GM23338 (cell line): Measurements from ENCODE around the gene FANK1. TPM values are rescaled to one million over a fixed set of nuclear protein-coding genes. Genes with fewer than 3 reads are reported as not detected.

Source experiments
- ATAC-seq: fragments of 200-7000 bp; cut with Tn5 transposase; 3 replicates; pipeline ENCODE4 v1.9.1; 2020
- DNase-seq: peaks from one replicate; pipeline ENCODE4 v3.0.0-alpha.2; 2015; ENCODE audit warnings: low spot score
- H2AFZ ChIP-seq: fragments of 200-600 bp; sonication (generic); 2 replicates; pipeline ENCODE4 v1.8.0; 2016; ENCODE audit warnings: antibody characterized with exemption, mild to moderate bottlenecking, moderate library complexity
- H3F3A ChIP-seq: fragments of 200-600 bp; sonication (generic); replicated peaks from 2 replicates; pipeline ENCODE4 v1.8.0; 2017; ENCODE audit warnings: antibody characterized with exemption, mixed run types, low read depth
- H3K27ac ChIP-seq: fragments of 200-600 bp; sonication (generic); 2 replicates; pipeline ENCODE4 v1.6.1; 2016; ENCODE audit warnings: low read depth
- H3K27me3 ChIP-seq: fragments of 200-600 bp; sonication (generic); 2 replicates; pipeline ENCODE4 v1.8.0; 2016; ENCODE audit warnings: mild to moderate bottlenecking, mixed run types, moderate library complexity; ENCODE audit not compliant: insufficient read depth
- H3K36me3 ChIP-seq: fragments of 200-600 bp; sonication (generic); 2 replicates; pipeline ENCODE4 v1.8.0; 2016; ENCODE audit warnings: mild to moderate bottlenecking; ENCODE audit not compliant: insufficient read depth
- H3K4me1 ChIP-seq: fragments of 200-600 bp; sonication (generic); 2 replicates; pipeline ENCODE4 v1.8.0; 2016; ENCODE audit warnings: mild to moderate bottlenecking, moderate library complexity; ENCODE audit not compliant: insufficient read depth
- H3K4me2 ChIP-seq: fragments of 200-600 bp; sonication (generic); 2 replicates; pipeline ENCODE4 v1.7.1; 2017; ENCODE audit warnings: mixed run types
- H3K4me3 ChIP-seq: fragments of 200-600 bp; sonication (generic); 2 replicates; pipeline ENCODE4 v1.6.1; 2016; ENCODE audit warnings: mixed run types
- H3K79me2 ChIP-seq: fragments of 200-600 bp; sonication (generic); replicated peaks from 2 replicates; pipeline ENCODE4 v1.8.0; 2017; ENCODE audit warnings: mild to moderate bottlenecking; ENCODE audit not compliant: insufficient read depth
- H3K9me2 ChIP-seq: fragments of 200-600 bp; sonication (generic); 2 replicates; pipeline ENCODE4 v1.8.0; 2017; ENCODE audit not compliant: insufficient read depth
- H4K20me1 ChIP-seq: fragments of 200-600 bp; sonication (generic); replicated peaks from 2 replicates; pipeline ENCODE4 v1.8.0; 2017; ENCODE audit warnings: mild to moderate bottlenecking; ENCODE audit not compliant: insufficient read depth
- H3K27ac Mint-ChIP-seq: 2 replicates; pipeline ENCODE4 v1.8.0; 2020; ENCODE audit warnings: inconsistent platforms, mild to moderate bottlenecking, moderate library complexity, mixed read lengths
- H3K27me3 Mint-ChIP-seq: 3 replicates; pipeline ENCODE4 v1.8.0; 2022; ENCODE audit warnings: low read depth, mild to moderate bottlenecking, moderate library complexity, mixed read lengths, inconsistent platforms; ENCODE audit not compliant: insufficient read depth, poor library complexity
- H3K36me3 Mint-ChIP-seq: 3 replicates; pipeline ENCODE4 v1.8.0; 2021; ENCODE audit warnings: low read depth, mild to moderate bottlenecking, inconsistent platforms, moderate library complexity, mixed read lengths
- H3K4me1 Mint-ChIP-seq: 3 replicates; pipeline ENCODE4 v1.8.0; 2020; ENCODE audit warnings: mild to moderate bottlenecking, inconsistent platforms, mixed read lengths
- H3K4me3 Mint-ChIP-seq: 3 replicates; pipeline ENCODE4 v1.8.0; 2021; ENCODE audit warnings: moderate library complexity, mild to moderate bottlenecking, inconsistent platforms, mixed read lengths
- H3K9me3 Mint-ChIP-seq: 3 replicates; pipeline ENCODE4 v1.8.0; 2020; ENCODE audit warnings: moderate library complexity, mild to moderate bottlenecking, inconsistent platforms, mixed read lengths
- EZH2 ChIP-seq: fragments of 200-600 bp; sonication (generic); IDR thresholded peaks from one replicate; pipeline ENCODE4 v1.8.0; 2017; ENCODE audit warnings: antibody characterized with exemption, mild to moderate bottlenecking, low read depth; ENCODE audit not compliant: unreplicated experiment
- EZH2phosphoT487 ChIP-seq: fragments of 200-600 bp; sonication (generic); IDR thresholded peaks from one replicate; pipeline ENCODE4 v1.8.1; 2018; ENCODE audit warnings: antibody characterized with exemption; ENCODE audit not compliant: unreplicated experiment
- JUNB ChIP-seq: IDR thresholded peaks from one replicate; pipeline ENCODE4 v1.6.1; 2016; ENCODE audit warnings: antibody characterized with exemption; ENCODE audit not compliant: unreplicated experiment
- POLR2AphosphoS5 ChIP-seq: IDR thresholded peaks from 2 replicates; pipeline ENCODE4 v1.6.1; 2016; ENCODE audit warnings: antibody characterized with exemption, low read depth
- ZNF331 ChIP-seq: fragments of 250-450 bp; sonication (Bioruptor Pico); IDR thresholded peaks from 2 replicates; pipeline ENCODE4 v1.5.0; 2020; ENCODE audit warnings: low read depth, mild to moderate bottlenecking, moderate library complexity
- polyA plus RNA-seq: library from polyadenylated mRNA; unstranded; fragments of >200 nt; fragmentation: Nextera tagmentation; extraction: Ambion mirVana; gene quantifications from 2 replicates; pipeline ENCODE4 v1.2.1, GENCODE V29; 2016
- total RNA-seq: library from RNA; depleted of rRNA; stranded (reverse); fragments of >200 nt; shearing (Covaris generic); gene quantifications from 2 replicates; pipeline ENCODE4 v1.2.3, GENCODE V29; 2014
- TF ChIP-seq, protein P1 (sequence below): IDR thresholded peaks from one replicate; pipeline ENCODE4 v1.6.1; 2018; ENCODE audit warnings: antibody characterized with exemption; ENCODE audit not compliant: unreplicated experiment
- TF ChIP-seq, protein P2 (sequence below), 2 experiments: fragments of 200-600 bp in 1 of 2; sonication (generic) in 1 of 2; conservative IDR thresholded peaks; 2 replicates each; pipeline versions ENCODE4 v1.5.1 to v1.6.1; 2016 to 2017; ENCODE audit warnings: antibody characterized with exemption in 2 of 2, low read depth in 2 of 2, mild to moderate bottlenecking in 2 of 2, moderate library complexity in 1 of 2
- TF ChIP-seq, protein P3 (sequence below): fragments of 250-450 bp; sonication (Bioruptor Pico); IDR thresholded peaks from 2 replicates; pipeline ENCODE4 v1.5.0; 2020; ENCODE audit warnings: mild to moderate bottlenecking, moderate library complexity

FANK1 gene
- total and polyA plus RNA-seq, 2 experiments from 2014 or later, result 0.37 to 0.69 TPM

DNA sequence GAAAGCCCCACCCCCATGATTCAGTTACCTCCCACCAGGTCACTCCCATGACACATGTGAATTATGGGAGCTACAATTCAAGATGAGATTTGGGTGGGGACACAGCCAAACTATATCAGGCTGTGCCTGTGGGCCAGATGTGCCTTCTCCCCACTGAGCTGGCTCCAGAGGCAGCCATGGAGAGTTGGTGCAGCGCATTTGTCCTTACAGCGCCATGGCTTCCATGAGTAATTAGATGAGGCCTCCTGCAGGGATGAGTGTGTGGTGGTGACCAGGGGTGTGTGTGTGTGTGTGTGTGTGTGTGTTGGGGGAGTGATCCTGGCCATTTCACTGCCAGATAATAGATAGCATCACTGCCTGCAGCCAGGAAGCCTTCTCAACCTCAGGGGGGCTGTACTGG, 94.6 kb downstream of the FANK1 start (continued):
- TF ChIP-seq, protein P1, sequence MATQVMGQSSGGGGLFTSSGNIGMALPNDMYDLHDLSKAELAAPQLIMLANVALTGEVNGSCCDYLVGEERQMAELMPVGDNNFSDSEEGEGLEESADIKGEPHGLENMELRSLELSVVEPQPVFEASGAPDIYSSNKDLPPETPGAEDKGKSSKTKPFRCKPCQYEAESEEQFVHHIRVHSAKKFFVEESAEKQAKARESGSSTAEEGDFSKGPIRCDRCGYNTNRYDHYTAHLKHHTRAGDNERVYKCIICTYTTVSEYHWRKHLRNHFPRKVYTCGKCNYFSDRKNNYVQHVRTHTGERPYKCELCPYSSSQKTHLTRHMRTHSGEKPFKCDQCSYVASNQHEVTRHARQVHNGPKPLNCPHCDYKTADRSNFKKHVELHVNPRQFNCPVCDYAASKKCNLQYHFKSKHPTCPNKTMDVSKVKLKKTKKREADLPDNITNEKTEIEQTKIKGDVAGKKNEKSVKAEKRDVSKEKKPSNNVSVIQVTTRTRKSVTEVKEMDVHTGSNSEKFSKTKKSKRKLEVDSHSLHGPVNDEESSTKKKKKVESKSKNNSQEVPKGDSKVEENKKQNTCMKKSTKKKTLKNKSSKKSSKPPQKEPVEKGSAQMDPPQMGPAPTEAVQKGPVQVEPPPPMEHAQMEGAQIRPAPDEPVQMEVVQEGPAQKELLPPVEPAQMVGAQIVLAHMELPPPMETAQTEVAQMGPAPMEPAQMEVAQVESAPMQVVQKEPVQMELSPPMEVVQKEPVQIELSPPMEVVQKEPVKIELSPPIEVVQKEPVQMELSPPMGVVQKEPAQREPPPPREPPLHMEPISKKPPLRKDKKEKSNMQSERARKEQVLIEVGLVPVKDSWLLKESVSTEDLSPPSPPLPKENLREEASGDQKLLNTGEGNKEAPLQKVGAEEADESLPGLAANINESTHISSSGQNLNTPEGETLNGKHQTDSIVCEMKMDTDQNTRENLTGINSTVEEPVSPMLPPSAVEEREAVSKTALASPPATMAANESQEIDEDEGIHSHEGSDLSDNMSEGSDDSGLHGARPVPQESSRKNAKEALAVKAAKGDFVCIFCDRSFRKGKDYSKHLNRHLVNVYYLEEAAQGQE, result no peak
- TF ChIP-seq ZNF331 (CRISPR knock-in tag), result no peak
- no peak for TF ChIP-seq POLR2AphosphoS5

DNA sequence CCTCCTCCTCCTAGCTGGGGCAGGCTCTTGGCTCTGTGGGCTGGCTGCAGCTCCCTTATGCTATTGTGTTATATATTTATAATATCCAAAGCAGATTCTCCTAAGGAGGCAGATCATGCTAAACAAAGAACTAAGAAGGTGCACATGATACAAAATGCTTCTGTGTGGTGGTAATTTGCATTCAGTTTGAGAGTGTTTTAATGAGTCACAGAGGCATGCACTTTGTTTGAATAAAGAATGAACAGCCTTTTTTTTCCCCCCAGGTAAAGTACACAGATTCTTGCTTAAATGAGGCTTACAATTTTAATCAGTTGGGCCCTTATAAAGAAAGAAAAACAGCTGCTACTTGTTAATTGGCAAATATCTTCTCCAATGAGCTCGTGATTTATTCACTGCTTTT, 95.0 kb downstream of the FANK1 start:
- no peak for DNase-seq
- Histone ChIP-seq H3K4me2 (no peak overlapping the region), H3K4me3 (no peak overlapping the region), H3K79me2 (no peaks in the 10 kb centered on the region), H3K27ac (no peak overlapping the region), H4K20me1 (no peaks in the 10 kb centered on the region), H3K27me3 (no peaks in the 10 kb centered on the region), H3K4me1 (no peaks in the 10 kb centered on the region), H3K9me2 (peaks cover 6% of the 10 kb centered on the region; the same call in 1 of the 2 replicates), H2AFZ (no peak overlapping the region), H3F3A (no peaks in the 10 kb centered on the region), H3K36me3 (no peaks in the 10 kb centered on the region)
- Mint-ChIP-seq H3K4me3 (no peak overlapping the region), H3K4me1 (no peaks in the 10 kb centered on the region), H3K36me3 (peaks cover 2% of the 10 kb centered on the region; the same call in 1 of the 3 replicates), H3K27me3 (no peaks in the 10 kb centered on the region), H3K27ac (no peak overlapping the region), H3K9me3 (peaks cover 12% of the 10 kb centered on the region; the same call in 2 of the 3 replicates)
- ATAC-seq, result no peak
- no peak for TF ChIP-seq EZH2phosphoT487

DNA sequence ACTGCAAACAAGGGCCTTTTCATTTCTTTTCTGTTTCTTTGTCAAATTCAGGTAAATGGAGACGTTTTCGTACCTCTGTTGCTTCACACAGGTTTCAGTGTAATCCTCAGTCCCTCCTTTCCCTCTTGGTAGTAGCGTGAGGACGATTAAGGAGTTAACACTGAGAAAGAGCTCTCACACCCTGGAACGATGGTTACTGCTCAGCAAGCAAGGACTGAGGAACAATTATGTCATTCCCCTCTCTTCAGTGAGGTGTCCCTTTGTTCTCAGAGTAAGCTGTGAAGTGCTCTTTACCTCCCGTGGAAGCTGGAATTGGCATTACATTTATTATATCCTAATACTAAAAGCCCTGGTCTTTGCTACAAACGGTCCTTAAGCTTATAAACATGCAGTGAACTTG, 95.9 kb downstream of the FANK1 start:
- Mint-ChIP-seq H3K4me3 (no peak overlapping the region), H3K27ac (no peak overlapping the region; the same call in 1 of the 2 replicates), H3K9me3 (peaks cover 12% of the 10 kb centered on the region; the same call in 2 of the 3 replicates), H3K27me3 (no peaks in the 10 kb centered on the region), H3K36me3 (peaks cover 2% of the 10 kb centered on the region; the same call in 1 of the 3 replicates), H3K4me1 (no peaks in the 10 kb centered on the region)
- Histone ChIP-seq H3K4me1 (no peaks in the 10 kb centered on the region), H3K79me2 (no peaks in the 10 kb centered on the region), H4K20me1 (no peaks in the 10 kb centered on the region), H3K27ac (no peak overlapping the region), H3F3A (no peaks in the 10 kb centered on the region), H3K27me3 (no peaks in the 10 kb centered on the region), H3K9me2 (peaks cover under 1% of the 10 kb centered on the region; the same call in 1 of the 2 replicates), H3K36me3 (no peaks in the 10 kb centered on the region), H2AFZ (peak overlapping the region; percentile 76; the same call in 1 of the 2 replicates), H3K4me2 (no peak overlapping the region), H3K4me3 (no peak overlapping the region)
- DNase-seq (no peak), ATAC-seq (no peak)
- TF ChIP-seq, protein P2, sequence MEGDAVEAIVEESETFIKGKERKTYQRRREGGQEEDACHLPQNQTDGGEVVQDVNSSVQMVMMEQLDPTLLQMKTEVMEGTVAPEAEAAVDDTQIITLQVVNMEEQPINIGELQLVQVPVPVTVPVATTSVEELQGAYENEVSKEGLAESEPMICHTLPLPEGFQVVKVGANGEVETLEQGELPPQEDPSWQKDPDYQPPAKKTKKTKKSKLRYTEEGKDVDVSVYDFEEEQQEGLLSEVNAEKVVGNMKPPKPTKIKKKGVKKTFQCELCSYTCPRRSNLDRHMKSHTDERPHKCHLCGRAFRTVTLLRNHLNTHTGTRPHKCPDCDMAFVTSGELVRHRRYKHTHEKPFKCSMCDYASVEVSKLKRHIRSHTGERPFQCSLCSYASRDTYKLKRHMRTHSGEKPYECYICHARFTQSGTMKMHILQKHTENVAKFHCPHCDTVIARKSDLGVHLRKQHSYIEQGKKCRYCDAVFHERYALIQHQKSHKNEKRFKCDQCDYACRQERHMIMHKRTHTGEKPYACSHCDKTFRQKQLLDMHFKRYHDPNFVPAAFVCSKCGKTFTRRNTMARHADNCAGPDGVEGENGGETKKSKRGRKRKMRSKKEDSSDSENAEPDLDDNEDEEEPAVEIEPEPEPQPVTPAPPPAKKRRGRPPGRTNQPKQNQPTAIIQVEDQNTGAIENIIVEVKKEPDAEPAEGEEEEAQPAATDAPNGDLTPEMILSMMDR (conservative IDR thresholded peaks at IDR 0.05; ENCODE audit: low read depth in 2 of 2), result no peak
- TF ChIP-seq EZH2 (no peak), EZH2phosphoT487 (no peak), JUNB (no peak)
- TF ChIP-seq, protein P3, sequence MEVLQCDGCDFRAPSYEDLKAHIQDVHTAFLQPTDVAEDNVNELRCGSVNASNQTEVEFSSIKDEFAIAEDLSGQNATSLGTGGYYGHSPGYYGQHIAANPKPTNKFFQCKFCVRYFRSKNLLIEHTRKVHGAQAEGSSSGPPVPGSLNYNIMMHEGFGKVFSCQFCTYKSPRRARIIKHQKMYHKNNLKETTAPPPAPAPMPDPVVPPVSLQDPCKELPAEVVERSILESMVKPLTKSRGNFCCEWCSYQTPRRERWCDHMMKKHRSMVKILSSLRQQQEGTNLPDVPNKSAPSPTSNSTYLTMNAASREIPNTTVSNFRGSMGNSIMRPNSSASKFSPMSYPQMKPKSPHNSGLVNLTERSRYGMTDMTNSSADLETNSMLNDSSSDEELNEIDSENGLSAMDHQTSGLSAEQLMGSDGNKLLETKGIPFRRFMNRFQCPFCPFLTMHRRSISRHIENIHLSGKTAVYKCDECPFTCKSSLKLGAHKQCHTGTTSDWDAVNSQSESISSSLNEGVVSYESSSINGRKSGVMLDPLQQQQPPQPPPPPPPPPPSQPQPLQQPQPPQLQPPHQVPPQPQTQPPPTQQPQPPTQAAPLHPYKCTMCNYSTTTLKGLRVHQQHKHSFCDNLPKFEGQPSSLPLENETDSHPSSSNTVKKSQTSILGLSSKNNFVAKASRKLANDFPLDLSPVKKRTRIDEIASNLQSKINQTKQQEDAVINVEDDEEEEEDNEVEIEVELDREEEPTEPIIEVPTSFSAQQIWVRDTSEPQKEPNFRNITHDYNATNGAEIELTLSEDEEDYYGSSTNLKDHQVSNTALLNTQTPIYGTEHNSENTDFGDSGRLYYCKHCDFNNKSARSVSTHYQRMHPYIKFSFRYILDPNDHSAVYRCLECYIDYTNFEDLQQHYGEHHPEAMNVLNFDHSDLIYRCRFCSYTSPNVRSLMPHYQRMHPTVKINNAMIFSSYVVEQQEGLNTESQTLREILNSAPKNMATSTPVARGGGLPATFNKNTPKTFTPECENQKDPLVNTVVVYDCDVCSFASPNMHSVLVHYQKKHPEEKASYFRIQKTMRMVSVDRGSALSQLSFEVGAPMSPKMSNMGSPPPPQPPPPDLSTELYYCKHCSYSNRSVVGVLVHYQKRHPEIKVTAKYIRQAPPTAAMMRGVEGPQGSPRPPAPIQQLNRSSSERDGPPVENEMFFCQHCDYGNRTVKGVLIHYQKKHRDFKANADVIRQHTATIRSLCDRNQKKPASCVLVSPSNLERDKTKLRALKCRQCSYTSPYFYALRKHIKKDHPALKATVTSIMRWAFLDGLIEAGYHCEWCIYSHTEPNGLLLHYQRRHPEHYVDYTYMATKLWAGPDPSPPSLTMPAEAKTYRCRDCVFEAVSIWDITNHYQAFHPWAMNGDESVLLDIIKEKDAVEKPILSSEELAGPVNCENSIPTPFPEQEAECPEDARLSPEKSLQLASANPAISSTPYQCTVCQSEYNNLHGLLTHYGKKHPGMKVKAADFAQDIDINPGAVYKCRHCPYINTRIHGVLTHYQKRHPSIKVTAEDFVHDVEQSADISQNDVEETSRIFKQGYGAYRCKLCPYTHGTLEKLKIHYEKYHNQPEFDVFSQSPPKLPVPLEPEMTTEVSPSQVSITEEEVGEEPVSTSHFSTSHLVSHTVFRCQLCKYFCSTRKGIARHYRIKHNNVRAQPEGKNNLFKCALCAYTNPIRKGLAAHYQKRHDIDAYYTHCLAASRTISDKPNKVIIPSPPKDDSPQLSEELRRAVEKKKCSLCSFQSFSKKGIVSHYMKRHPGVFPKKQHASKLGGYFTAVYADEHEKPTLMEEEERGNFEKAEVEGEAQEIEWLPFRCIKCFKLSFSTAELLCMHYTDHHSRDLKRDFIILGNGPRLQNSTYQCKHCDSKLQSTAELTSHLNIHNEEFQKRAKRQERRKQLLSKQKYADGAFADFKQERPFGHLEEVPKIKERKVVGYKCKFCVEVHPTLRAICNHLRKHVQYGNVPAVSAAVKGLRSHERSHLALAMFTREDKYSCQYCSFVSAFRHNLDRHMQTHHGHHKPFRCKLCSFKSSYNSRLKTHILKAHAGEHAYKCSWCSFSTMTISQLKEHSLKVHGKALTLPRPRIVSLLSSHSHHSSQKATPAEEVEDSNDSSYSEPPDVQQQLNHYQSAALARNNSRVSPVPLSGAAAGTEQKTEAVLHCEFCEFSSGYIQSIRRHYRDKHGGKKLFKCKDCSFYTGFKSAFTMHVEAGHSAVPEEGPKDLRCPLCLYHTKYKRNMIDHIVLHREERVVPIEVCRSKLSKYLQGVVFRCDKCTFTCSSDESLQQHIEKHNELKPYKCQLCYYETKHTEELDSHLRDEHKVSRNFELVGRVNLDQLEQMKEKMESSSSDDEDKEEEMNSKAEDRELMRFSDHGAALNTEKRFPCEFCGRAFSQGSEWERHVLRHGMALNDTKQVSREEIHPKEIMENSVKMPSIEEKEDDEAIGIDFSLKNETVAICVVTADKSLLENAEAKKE (CRISPR knock-in tag), result no peak
